T-cell (primary cell): ENCODE data around the gene PISD. TPM values are rescaled to one million over a fixed set of nuclear protein-coding genes. Genes with fewer than 3 reads are reported as not detected.
A peak's percentile ranks its signal among the peaks of the same experiment; 100 is the strongest.

Experiments
- ATAC-seq, 4 experiments: fragments of 200-7000 bp in 3 of 4; fragments of 150-1000 bp in 1 of 4; cut with Tn5 transposase; replicated peaks in 1 of 4; 1 replicate in 3 of 4; 2 replicates in 1 of 4; pipeline ENCODE4 v1.10.0; 2021; ENCODE audit warnings: moderate library complexity in 3 of 4, mild to moderate bottlenecking in 2 of 4, moderate number of reproducible peaks in 1 of 4
- CTCF ChIA-PET, 2 donors: fragments of 300-600 bp; sonication (Branson Sonifier 250); formaldehyde crosslinking; loops; one replicate each; lab custom pipeline; 2022; ENCODE audit warnings: antibody characterized with exemption in 2 of 2; lab: Charles Lee
- POLR2A ChIA-PET, 2 donors: fragments of 300-600 bp; sonication (Branson Sonifier 250); formaldehyde crosslinking; loops; one replicate each; lab custom pipeline; 2022; ENCODE audit warnings: antibody characterized with exemption in 2 of 2; lab: Charles Lee
- DNase-seq, 35 experiments: peaks; one replicate each; pipeline versions ENCODE4 v3.0.0 to v3.0.0-alpha.2; 2013 to 2023
- H3K27ac ChIP-seq: one replicate; pipeline ENCODE4 v1.5.1; 2013; ENCODE audit warnings: low read length
- H3K27me3 ChIP-seq, 2 experiments: replicated peaks in 1 of 2; 1 replicate in 1 of 2; 2 replicates in 1 of 2; pipeline versions ENCODE4 v1.6.1 to v1.7.0; 2013; ENCODE audit warnings: low read length in 1 of 2, mixed read lengths in 1 of 2; ENCODE audit not compliant: control insufficient read depth in 2 of 2, insufficient read depth in 2 of 2; ENCODE audit errors: extremely low read depth in 1 of 2
- H3K36me3 ChIP-seq, 2 donors: 1 replicate in 1 of 2; 2 replicates in 1 of 2; pipeline versions ENCODE4 v1.6.1 to v1.7.0; 2013; ENCODE audit warnings: low read length in 1 of 2; ENCODE audit not compliant: control insufficient read depth in 2 of 2, insufficient read depth in 1 of 2; ENCODE audit errors: extremely low read depth in 1 of 2
- H3K4me1 ChIP-seq, 2 experiments: 1 replicate in 1 of 2; 2 replicates in 1 of 2; pipeline versions ENCODE4 v1.6.1 to v1.7.0; 2013; ENCODE audit warnings: low read length in 2 of 2, mixed read lengths in 1 of 2; ENCODE audit not compliant: insufficient read depth in 2 of 2, control insufficient read depth in 1 of 2; ENCODE audit errors: extremely low read depth in 1 of 2
- H3K4me3 ChIP-seq, 2 donors: 1 replicate in 1 of 2; 2 replicates in 1 of 2; pipeline versions ENCODE4 v1.5.1 to v1.7.0; 2013; ENCODE audit warnings: mild to moderate bottlenecking in 2 of 2, low read length in 1 of 2, moderate library complexity in 1 of 2; ENCODE audit not compliant: control insufficient read depth in 1 of 2; ENCODE audit errors: extremely low read depth in 1 of 2
- H3K9me3 ChIP-seq: 2 replicates; pipeline ENCODE4 v1.7.0; 2013
- H3K27ac Mint-ChIP-seq, 2 donors: one replicate each; pipeline ENCODE4 v1.8.0; 2020 to 2021; ENCODE audit warnings: mild to moderate bottlenecking in 2 of 2, mixed read lengths in 2 of 2
- H3K27me3 Mint-ChIP-seq, 2 donors: one replicate each; pipeline ENCODE4 v1.8.0; 2021 to 2022; ENCODE audit warnings: mixed read lengths in 2 of 2
- H3K36me3 Mint-ChIP-seq: one replicate; pipeline ENCODE4 v1.8.0; 2021; ENCODE audit warnings: mixed read lengths
- H3K4me1 Mint-ChIP-seq, 3 donors: one replicate each; pipeline ENCODE4 v1.8.0; 2020 to 2022; ENCODE audit warnings: mixed read lengths in 3 of 3, mild to moderate bottlenecking in 1 of 3
- H3K4me3 Mint-ChIP-seq, 3 donors: one replicate each; pipeline ENCODE4 v1.8.0; 2020 to 2022; ENCODE audit warnings: mild to moderate bottlenecking in 3 of 3, mixed read lengths in 3 of 3, moderate library complexity in 3 of 3
- H3K9me3 Mint-ChIP-seq, 3 donors: one replicate each; pipeline ENCODE4 v1.8.0; 2020 to 2022; ENCODE audit warnings: mixed read lengths in 3 of 3
- whole genome bisulfite sequencing: methylation state at CpG from one replicate; pipeline ENCODE4 v1.1.5; 2013; ENCODE audit warnings: missing lambda C conversion rate; ENCODE audit not compliant: insufficient coverage; 5-methylcytosine and 5-hydroxymethylcytosine counted together
- total RNA-seq, 35 experiments: library from RNA in 6 of 35; stranded (reverse) in 6 of 35; fragments of 120-200 nt in 1 of 35; gene quantifications; one replicate each; pipeline versions ENCODE4 v1.2.1 to v1.2.4 and lab custom pipeline; 2013 to 2026

PISD gene
- total RNA-seq, 5 donors from 2014 or later (not counting 1 experiment from before 2014, with no cell fraction given), result 35.0 to 44.2 (median 39.3) TPM

DNA sequence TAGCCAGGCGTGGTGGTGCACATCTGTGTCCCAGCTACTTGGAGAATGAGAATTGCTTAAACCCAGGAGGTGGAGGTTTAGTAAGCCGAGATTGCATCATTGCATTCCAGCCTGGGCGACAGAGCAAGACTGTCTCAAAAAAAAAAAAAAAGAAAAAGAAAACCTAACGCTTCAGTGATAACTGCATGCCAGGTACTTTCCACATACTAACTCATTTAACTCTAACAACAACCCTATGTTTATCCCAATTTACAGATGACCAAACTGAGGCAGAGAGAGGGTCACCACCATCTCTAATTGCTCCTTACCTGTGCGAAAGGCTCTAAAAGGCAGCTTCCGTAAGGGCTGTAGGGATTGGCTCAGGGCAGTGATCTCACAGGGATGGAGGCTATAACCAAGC, 11.6 kb downstream of the PISD start:
- no peak overlapping the region for H3K4me3 ChIP-seq
- no peak overlapping the region for H3K27ac ChIP-seq
- H3K4me1 ChIP-seq, result peaks cover 0 to 6% of the 10 kb centered on the region in 2 experiments
- 100% methylated on average over 2 of the region's 6 CpGs for WGBS
- no peaks in the 10 kb centered on the region for H3K9me3 ChIP-seq
- DNase-seq, result no peak
- no peaks in the 10 kb centered on the region for H3K9me3 Mint-ChIP-seq
- no peak overlapping the region for H3K4me3 Mint-ChIP-seq
- CTCF ChIA-PET, result no interaction called here
- H3K36me3 ChIP-seq, result peaks cover 4 to 40% of the 10 kb centered on the region in 2 donors
- POLR2A ChIA-PET, result no interaction called here
- no peaks in the 10 kb centered on the region for H3K27me3 ChIP-seq
- H3K27ac Mint-ChIP-seq, result no peak overlapping the region
- no peaks in the 10 kb centered on the region for H3K27me3 Mint-ChIP-seq
- peaks cover 27% of the 10 kb centered on the region for H3K36me3 Mint-ChIP-seq
- no peak for ATAC-seq
- H3K4me1 Mint-ChIP-seq, result peaks cover 13 to 40% (median 39%) of the 10 kb centered on the region in 3 donors

DNA sequence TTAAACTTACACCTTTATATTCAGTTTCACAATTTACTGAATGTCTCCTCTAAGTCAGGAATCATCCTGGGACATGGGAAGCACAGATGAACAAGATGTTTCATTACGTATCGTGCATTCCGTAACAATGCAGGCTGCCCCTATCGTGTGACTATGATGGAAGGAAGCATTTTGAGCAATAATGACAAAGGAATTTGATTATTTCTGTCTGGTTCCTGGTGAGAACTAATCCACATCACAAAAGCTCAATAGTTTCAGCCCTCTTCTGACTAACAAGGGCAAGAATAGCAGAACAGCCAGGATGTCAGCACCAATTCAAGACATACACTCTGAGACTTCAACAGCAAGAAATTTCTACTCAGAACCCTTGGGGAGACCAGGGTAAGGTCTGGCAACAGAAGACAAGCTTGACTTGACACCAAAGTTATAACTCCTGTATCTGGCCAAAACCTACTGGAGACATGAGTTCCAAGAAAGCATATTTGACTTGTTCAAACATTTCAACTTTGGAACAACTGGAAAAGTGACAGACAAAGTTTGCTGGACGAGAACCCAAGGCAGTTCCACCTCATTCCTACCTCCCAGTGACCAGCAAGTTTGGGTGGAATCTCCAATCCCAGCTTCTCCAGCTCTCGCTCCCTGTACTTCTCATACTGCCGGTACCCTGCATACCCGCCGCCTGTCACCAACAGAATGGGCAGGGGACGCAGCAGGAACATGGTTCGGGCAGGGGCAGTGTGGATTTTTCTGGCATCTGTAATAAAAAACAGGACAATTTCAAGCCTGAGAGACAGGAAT, 14.3 kb downstream of the PISD start:
- no peak overlapping the region for H3K27ac Mint-ChIP-seq

DNA sequence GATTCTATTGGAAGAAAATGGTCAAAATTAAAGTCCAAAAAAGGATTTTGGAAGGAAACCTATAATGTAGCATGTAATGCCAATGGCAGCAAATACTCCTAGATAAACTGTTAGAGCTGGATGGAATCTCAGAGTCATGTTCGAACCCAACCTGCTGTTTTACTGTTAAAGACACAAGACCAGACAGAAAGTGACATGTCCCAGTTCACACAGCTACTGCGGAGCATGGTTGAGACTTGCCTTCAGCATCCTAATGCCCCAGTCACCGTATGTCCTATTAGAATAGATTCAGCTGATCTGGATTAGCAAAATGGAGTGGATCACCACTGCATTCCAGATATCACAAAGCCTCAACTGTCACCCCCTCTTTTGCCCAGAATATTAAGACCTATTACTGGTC, 14.9 kb downstream of the PISD start:
- Histone ChIP-seq H3K36me3 (peaks cover 0 to 47% of the 10 kb centered on the region in 2 donors), H3K27me3 (no peaks in the 10 kb centered on the region), H3K27ac (no peak overlapping the region), H3K9me3 (no peaks in the 10 kb centered on the region), H3K4me3 (no peak overlapping the region), H3K4me1 (peaks cover 0 to 1% of the 10 kb centered on the region in 2 experiments)
- Mint-ChIP-seq H3K9me3 (no peaks in the 10 kb centered on the region), H3K27ac (no peak overlapping the region), H3K27me3 (no peaks in the 10 kb centered on the region), H3K4me3 (no peak overlapping the region), H3K4me1 (peaks cover 0 to 27% (median 26%) of the 10 kb centered on the region in 3 donors), H3K36me3 (peaks cover 37% of the 10 kb centered on the region)
- no peak for ATAC-seq
- ChIA-PET POLR2A (no interaction called here), CTCF (no interaction called here)
- 100% methylated on average over 1 of the region's 3 CpGs for WGBS
- no peak for DNase-seq

More for the DNA sequence above, 14.3 kb downstream of the PISD start:
- Histone ChIP-seq H3K27ac (no peak overlapping the region), H3K4me3 (no peak overlapping the region), H3K36me3 (peaks cover 0 to 47% of the 10 kb centered on the region in 2 donors), H3K27me3 (no peaks in the 10 kb centered on the region), H3K4me1 (peaks cover 0 to 4% of the 10 kb centered on the region in 2 experiments), H3K9me3 (no peaks in the 10 kb centered on the region)
- ChIA-PET POLR2A (no interaction called here), CTCF (no interaction called here)
- ATAC-seq, result no peak
- WGBS, result 88% methylated on average over 8 of the region's 11 CpGs
- Mint-ChIP-seq H3K4me1 (peaks cover 0 to 27% (median 27%) of the 10 kb centered on the region in 3 donors), H3K4me3 (no peak overlapping the region), H3K36me3 (peaks cover 37% of the 10 kb centered on the region), H3K27me3 (no peaks in the 10 kb centered on the region), H3K9me3 (no peaks in the 10 kb centered on the region)
- DNase-seq, result no peak

DNA sequence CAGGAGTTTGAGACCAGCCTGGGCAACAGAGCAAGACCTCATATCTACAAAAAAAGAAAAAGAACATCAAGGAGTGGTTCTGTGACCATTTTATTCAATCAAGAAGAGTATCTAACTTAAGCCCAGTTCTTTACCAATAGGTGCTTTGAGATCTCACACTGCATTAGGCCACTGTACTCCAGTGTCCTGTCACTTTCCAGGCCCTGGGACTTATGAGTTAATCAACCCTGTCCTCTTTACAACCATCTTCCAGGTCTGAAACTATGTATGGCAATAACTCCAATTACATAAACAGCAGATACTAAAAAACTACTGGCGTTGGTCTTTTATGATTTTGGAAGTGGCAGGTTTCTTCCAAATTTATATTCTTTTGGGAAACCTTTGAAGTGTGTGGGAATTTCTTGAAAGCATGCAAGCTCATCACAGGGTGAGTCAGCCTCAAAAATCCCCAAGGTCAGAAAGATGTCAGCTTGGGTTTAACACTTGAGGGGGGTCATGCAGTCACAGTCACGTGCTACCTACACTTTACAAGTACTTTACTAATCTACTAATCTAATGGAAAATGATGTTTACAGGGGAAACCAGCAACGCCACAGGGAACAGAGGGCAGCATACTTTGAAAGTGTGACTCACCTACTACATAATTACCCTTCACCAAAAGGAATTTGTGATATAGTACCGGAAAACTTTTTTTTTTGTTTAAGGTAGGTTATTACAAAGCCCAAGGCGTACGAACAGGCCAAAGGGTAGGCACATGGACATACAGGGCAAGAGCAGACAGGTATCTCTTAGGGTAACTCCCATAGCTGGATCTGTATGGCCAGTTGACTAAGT, 15.6 kb downstream of the PISD start:
- POLR2A ChIA-PET, result no interaction called here
- H3K36me3 Mint-ChIP-seq, result peaks cover 37% of the 10 kb centered on the region
- Histone ChIP-seq H3K9me3 (no peaks in the 10 kb centered on the region), H3K4me1 (no peaks in the 10 kb centered on the region), H3K27me3 (no peaks in the 10 kb centered on the region), H3K36me3 (peaks cover 0 to 47% of the 10 kb centered on the region in 2 donors), H3K27ac (no peak overlapping the region), H3K4me3 (no peak overlapping the region)
- H3K4me1 Mint-ChIP-seq, result peaks cover under 1 to 22% (median 22%) of the 10 kb centered on the region in 3 donors
- 73% methylated on average over 2 of the region's 6 CpGs for WGBS
- H3K9me3 Mint-ChIP-seq, result no peaks in the 10 kb centered on the region
- CTCF ChIA-PET, result no interaction called here
- ATAC-seq, result peak in 1 of 4 experiments; percentile 27
- no peaks in the 10 kb centered on the region for H3K27me3 Mint-ChIP-seq
- H3K27ac Mint-ChIP-seq, result peak overlapping the region; percentile 57 to 58
- DNase-seq, result no peak
- no peak overlapping the region for H3K4me3 Mint-ChIP-seq

DNA sequence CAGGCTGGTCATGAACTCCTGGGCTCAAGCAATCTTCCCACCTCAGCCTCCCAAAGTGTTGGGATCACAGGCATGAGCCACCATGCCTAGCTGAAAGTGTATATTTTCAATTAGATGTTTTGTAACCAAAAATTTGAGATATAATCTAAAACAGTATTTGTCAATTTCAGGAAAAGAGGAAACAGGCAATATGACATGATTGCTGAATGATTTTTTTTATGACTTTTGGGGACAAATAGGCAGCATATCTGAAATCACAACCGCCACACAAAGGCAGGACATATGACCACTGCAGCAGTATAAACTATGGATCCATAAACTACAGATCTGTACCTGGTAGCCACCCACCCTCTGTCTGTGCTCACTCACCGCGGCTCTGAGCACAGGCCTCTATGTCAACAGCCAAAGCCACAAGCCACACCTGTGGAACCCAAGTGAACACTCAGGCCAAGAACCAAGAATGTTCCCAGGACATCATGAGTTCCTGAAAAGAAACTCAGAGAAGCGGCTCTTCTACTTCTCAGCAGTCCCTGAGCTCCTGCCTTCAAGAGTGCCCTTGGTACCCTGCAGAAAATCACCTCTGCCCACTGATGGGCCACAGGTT, 22.5 kb downstream of the PISD start:
- Histone ChIP-seq H3K27ac (no peak overlapping the region), H3K27me3 (no peaks in the 10 kb centered on the region), H3K4me1 (peaks cover 0 to 30% of the 10 kb centered on the region in 2 experiments), H3K4me3 (no peak overlapping the region), H3K9me3 (no peaks in the 10 kb centered on the region), H3K36me3 (peaks cover 0 to 4% of the 10 kb centered on the region in 2 donors)
- POLR2A ChIA-PET, result interaction anchor here (0.6 to 0.7 kb wide), 4 partner anchors 22 to 86 kb away, joined by 3 to 10 read pairs (median 4); partner anchors contain the start of gene PISD (in 1 of the 2)
- ATAC-seq (peak; percentile 35 to 68 (median 53)), DNase-seq (peak in 1 of 35 experiments; percentile 12)
- peaks cover 8% of the 10 kb centered on the region for H3K36me3 Mint-ChIP-seq
- no peaks in the 10 kb centered on the region for H3K9me3 Mint-ChIP-seq
- no peaks in the 10 kb centered on the region for H3K27me3 Mint-ChIP-seq
- CTCF ChIA-PET, result interaction anchor here (0.6 to 0.7 kb wide), 3 partner anchors 17 to 311 kb away, joined by 6 to 12 read pairs (median 7); no protein-coding TSS in a partner anchor
- WGBS, result 58% methylated on average over 3 of the region's 4 CpGs
- peaks cover 32 to 41% (median 38%) of the 10 kb centered on the region in 3 donors for H3K4me1 Mint-ChIP-seq
- H3K27ac Mint-ChIP-seq, result peak overlapping the region; percentile 75 to 86
- peak overlapping the region in 1 of 3 donors; percentile 3 for H3K4me3 Mint-ChIP-seq
